Karpas-422 (cell line): Measurements from ENCODE around the gene ZZZ3. TPM values are rescaled to one million over a fixed set of nuclear protein-coding genes. Genes with fewer than 3 reads are reported as not detected.
A peak's percentile ranks its signal among the peaks of the same experiment; 100 is the strongest.
"Not testable (repeated sequence)": the region's sequence is repeated elsewhere in the genome, so short reads cannot be mapped to it uniquely, and the experiment has no call there.

Source experiments
- DNase-seq: peaks from one replicate; pipeline ENCODE4 v3.0.0-alpha.2; 2015
- H2AFZ ChIP-seq: fragments of 200-600 bp; sonication (generic); 2 replicates; pipeline ENCODE4 v1.6.1; 2014; ENCODE audit warnings: antibody characterized with exemption, low read length, mixed read lengths
- H3K27ac ChIP-seq: fragments of 200-600 bp; sonication (generic); 2 replicates; pipeline ENCODE4 v1.5.1; 2014; ENCODE audit warnings: mild to moderate bottlenecking, low read length, moderate library complexity
- H3K27me3 ChIP-seq: fragments of 200-600 bp; sonication (generic); 2 replicates; pipeline ENCODE4 v1.6.1; 2014; ENCODE audit warnings: low read length, mixed read lengths
- H3K36me3 ChIP-seq: fragments of 200-600 bp; sonication (generic); 2 replicates; pipeline ENCODE4 v1.6.1; 2014; ENCODE audit warnings: low read length, mixed read lengths; ENCODE audit not compliant: insufficient read depth
- H3K4me1 ChIP-seq: fragments of 200-600 bp; sonication (generic); 2 replicates; pipeline ENCODE4 v1.6.1; 2014; ENCODE audit warnings: mild to moderate bottlenecking, low read length, mixed read lengths
- H3K4me2 ChIP-seq: fragments of 200-600 bp; sonication (generic); 2 replicates; pipeline ENCODE4 v1.6.1; 2014; ENCODE audit warnings: low read length, low read depth, mild to moderate bottlenecking; ENCODE audit not compliant: poor library complexity, severe bottlenecking
- H3K4me3 ChIP-seq: fragments of 200-600 bp; sonication (generic); 2 replicates; pipeline ENCODE4 v1.5.1; 2014; ENCODE audit warnings: mild to moderate bottlenecking, antibody characterized with exemption, low read length, mixed read lengths
- H3K79me2 ChIP-seq: fragments of 200-600 bp; sonication (generic); 2 replicates; pipeline ENCODE4 v1.6.1; 2014; ENCODE audit warnings: mild to moderate bottlenecking, low read length, mixed read lengths
- H3K9ac ChIP-seq: fragments of 200-600 bp; sonication (generic); 2 replicates; pipeline ENCODE4 v1.6.0; 2014; ENCODE audit warnings: low read length
- H3K9me2 ChIP-seq: fragments of 200-600 bp; sonication (generic), shearing (Covaris generic); replicated peaks from 2 replicates; pipeline ENCODE4 v1.6.0; 2014; ENCODE audit warnings: mild to moderate bottlenecking, low read length, moderate library complexity; ENCODE audit not compliant: insufficient read depth
- H3K9me3 ChIP-seq: fragments of 300-700, 200-600 bp; sonication (generic); 2 replicates; pipeline ENCODE4 v1.6.1; 2014; ENCODE audit warnings: low read length, mixed read lengths
- H4K20me1 ChIP-seq: fragments of 200-600 bp; sonication (generic); 2 replicates; pipeline ENCODE4 v1.6.1; 2014; ENCODE audit warnings: mild to moderate bottlenecking, antibody characterized with exemption, low read length, low read depth; ENCODE audit not compliant: insufficient read depth
- total RNA-seq: library from RNA; depleted of rRNA; stranded (reverse); fragments of >200 nt; shearing (Covaris generic); gene quantifications from 2 replicates; pipeline ENCODE4 v1.2.3, GENCODE V29; 2014; ENCODE audit warnings: low replicate concordance

Gene ZZZ3
- total RNA-seq, 1 experiment from 2014 or later = 113 TPM

- H3K9ac ChIP-seq, H3K4me1 ChIP-seq, H3K4me2 ChIP-seq, H4K20me1 ChIP-seq, H3K9me2 ChIP-seq, H3K27ac ChIP-seq, H2AFZ ChIP-seq, H3K9me3 ChIP-seq, H3K27me3 ChIP-seq, H3K36me3 ChIP-seq, DNase-seq, H3K79me2 ChIP-seq, H3K4me3 ChIP-seq: not testable (repeated sequence)
Observed at GRCh38 chr1:77699673-77700072, 17.2 kb upstream of the ZZZ3 start.

GRCh38 chr1:77697441-77697840, 15.0 kb upstream of the ZZZ3 start:
- Histone ChIP-seq H3K4me3 (no peak overlapping the region), H3K27ac (no peak overlapping the region), H3K79me2 (no peaks in the 10 kb centered on the region), H3K9me3 (no peaks in the 10 kb centered on the region), H3K36me3 (no peaks in the 10 kb centered on the region; the same call in 1 of the 2 replicates), H3K9me2 (no peaks in the 10 kb centered on the region), H2AFZ (no peak overlapping the region), H4K20me1 (no peaks in the 10 kb centered on the region), H3K4me1 (no peaks in the 10 kb centered on the region), H3K4me2 (no peak overlapping the region), H3K27me3 (no peaks in the 10 kb centered on the region), H3K9ac (no peak overlapping the region)
- no peak for DNase-seq

DNA sequence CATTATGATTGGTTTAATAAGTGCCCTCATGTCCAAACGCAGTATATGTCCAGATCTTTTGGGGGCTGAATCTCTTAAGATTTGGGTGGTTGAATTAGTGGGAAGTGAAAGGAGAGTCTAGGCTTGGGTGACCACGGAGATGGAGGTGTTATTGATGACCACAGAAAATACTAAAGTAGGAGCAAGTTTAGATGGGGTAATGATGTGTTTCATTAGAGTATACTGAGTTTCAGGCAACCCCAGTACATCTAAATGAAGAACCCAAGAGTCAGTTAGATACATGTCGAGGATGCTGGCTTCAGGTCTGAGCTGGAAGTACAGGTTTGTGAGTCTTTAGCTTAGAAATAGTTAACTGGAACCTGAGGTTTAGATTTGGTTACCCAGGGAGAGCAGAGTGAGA, 6.5 kb upstream of the ZZZ3 start:
- Histone ChIP-seq H3K36me3 (no peaks in the 10 kb centered on the region), H3K27ac (no peak overlapping the region), H3K9me2 (no peaks in the 10 kb centered on the region), H3K4me2 (no peak overlapping the region), H3K4me1 (peaks cover 19% of the 10 kb centered on the region), H3K9me3 (no peaks in the 10 kb centered on the region), H3K79me2 (peaks cover 5% of the 10 kb centered on the region; the same call in 1 of the 2 replicates), H4K20me1 (no peaks in the 10 kb centered on the region), H3K4me3 (no peak overlapping the region), H2AFZ (no peak overlapping the region), H3K9ac (no peak overlapping the region), H3K27me3 (no peaks in the 10 kb centered on the region)
- no peak for DNase-seq

DNA sequence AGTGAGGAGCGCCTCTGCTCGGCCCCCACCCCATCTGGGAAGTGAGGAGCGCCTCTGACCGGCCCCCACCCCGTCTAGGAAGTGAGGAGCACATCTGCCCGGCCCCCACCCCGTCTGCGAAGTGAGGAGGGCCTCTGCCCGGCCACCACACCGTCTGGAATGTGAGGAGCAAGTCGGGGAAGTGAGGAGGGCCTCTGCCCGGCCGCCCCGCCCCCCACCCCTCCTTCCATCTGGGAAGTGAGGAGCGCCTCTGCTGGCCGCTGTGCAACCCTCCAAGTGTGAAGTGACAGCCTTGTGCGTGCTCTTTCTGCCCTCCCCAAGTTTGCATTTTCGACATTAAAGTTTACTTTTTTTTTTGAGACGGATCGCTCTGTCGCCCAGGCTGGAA, 5.1 kb upstream of the ZZZ3 start:
- Histone ChIP-seq H3K79me2 (peaks cover 8% of the 10 kb centered on the region; the same call in 1 of the 2 replicates), H3K9ac (no peak overlapping the region), H3K9me2 (no peaks in the 10 kb centered on the region), H3K36me3 (no peaks in the 10 kb centered on the region), H3K27me3 (no peaks in the 10 kb centered on the region), H3K4me3 (no peak overlapping the region), H3K4me1 (peaks cover 23% of the 10 kb centered on the region), H3K4me2 (no peak overlapping the region), H3K27ac (no peak overlapping the region), H4K20me1 (no peaks in the 10 kb centered on the region), H2AFZ (no peak overlapping the region), H3K9me3 (no peaks in the 10 kb centered on the region)
- no peak for DNase-seq

GRCh38 chr1:77686796-77687518, 4.5 kb upstream of the ZZZ3 start:
- Histone ChIP-seq H3K27ac (no peak overlapping the region), H3K4me1 (peaks cover 23% of the 10 kb centered on the region), H3K9me3 (no peaks in the 10 kb centered on the region), H2AFZ (no peak overlapping the region), H3K79me2 (peaks cover 14% of the 10 kb centered on the region), H3K9me2 (no peaks in the 10 kb centered on the region), H3K4me2 (no peak overlapping the region), H3K4me3 (no peak overlapping the region), H3K9ac (no peak overlapping the region), H3K27me3 (no peaks in the 10 kb centered on the region), H4K20me1 (no peaks in the 10 kb centered on the region; the same call in 1 of the 2 replicates), H3K36me3 (no peaks in the 10 kb centered on the region)
- no peak for DNase-seq

GRCh38 chr1:77683160-77684148, 996 bp upstream of the ZZZ3 start:
- peak overlapping the region; percentile 73 for H3K4me3 ChIP-seq
- H3K27me3 ChIP-seq = no peaks in the 10 kb centered on the region
- H3K36me3 ChIP-seq = no peaks in the 10 kb centered on the region
- no peaks in the 10 kb centered on the region for H3K9me3 ChIP-seq
- H3K4me2 ChIP-seq = peak overlapping the region; percentile 78
- H3K79me2 ChIP-seq = peaks cover 49% of the 10 kb centered on the region
- peaks cover 47% of the 10 kb centered on the region for H3K4me1 ChIP-seq
- peak overlapping the region; percentile 72 for H2AFZ ChIP-seq
- peak; percentile 96 for DNase-seq
- H3K9me2 ChIP-seq = no peaks in the 10 kb centered on the region
- H3K27ac ChIP-seq = peak overlapping the region; percentile 82
- peaks cover 14% of the 10 kb centered on the region; the same call in 1 of the 2 replicates for H4K20me1 ChIP-seq
- peak overlapping the region; percentile 82 for H3K9ac ChIP-seq

DNA sequence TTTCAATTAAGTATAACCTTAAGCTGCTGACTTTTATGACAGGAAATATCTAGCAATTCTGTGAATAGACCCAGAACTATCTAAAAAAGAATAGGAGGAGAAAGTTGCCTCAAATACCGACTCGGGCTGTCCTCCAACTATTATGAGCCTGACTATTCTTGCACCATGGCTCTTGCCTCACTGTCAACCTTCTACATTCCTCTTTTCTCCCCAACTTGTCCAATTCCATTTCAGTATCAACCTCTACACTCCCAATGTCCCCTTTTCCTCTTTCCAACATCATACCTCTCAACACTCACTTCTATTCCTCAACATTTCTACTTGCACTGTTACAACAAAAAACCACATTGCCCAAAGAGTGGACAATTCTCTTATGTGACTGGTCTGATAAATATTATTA, 2.3 kb downstream of the ZZZ3 start:
- no peak overlapping the region for H3K9ac ChIP-seq

More for the DNA sequence above, 2.3 kb downstream of the ZZZ3 start:
- Histone ChIP-seq H3K4me2 (peak overlapping the region; percentile 79), H3K9me2 (no peaks in the 10 kb centered on the region), H4K20me1 (peaks cover 22% of the 10 kb centered on the region; the same call in 1 of the 2 replicates), H3K4me3 (peak overlapping the region; percentile 15; the same call in 1 of the 2 replicates), H3K9me3 (no peaks in the 10 kb centered on the region), H2AFZ (no peak overlapping the region), H3K36me3 (peaks cover 5% of the 10 kb centered on the region; the same call in 1 of the 2 replicates), H3K4me1 (peaks cover 75% of the 10 kb centered on the region), H3K79me2 (peaks cover 82% of the 10 kb centered on the region), H3K27me3 (no peaks in the 10 kb centered on the region), H3K27ac (0 out of 2 replicates have a peak overlapping the region, but pooled peaks have one; percentile 2)
- DNase-seq = no peak
